Suprapubic skin (tissue), 4 donors: ENCODE results near the gene ZFYVE26. TPM values are rescaled to one million over a fixed set of nuclear protein-coding genes. Genes with fewer than 3 reads are reported as not detected.
"Not testable (repeated sequence)": the region's sequence is repeated elsewhere in the genome, so short reads cannot be mapped to it uniquely, and the experiment has no call there.

ENCODE experiments used
- DNase-seq, 2 donors: peaks; one replicate each; pipeline ENCODE4 v3.0.0-alpha.2; 2019; ENCODE audit warnings: low spot score in 2 of 2
- H3K27ac ChIP-seq: fragments of 200-600 bp; sonication (generic); one replicate; pipeline ENCODE4 v1.5.1; 2019
- H3K27me3 ChIP-seq: fragments of 200-600 bp; sonication (generic); one replicate; pipeline ENCODE4 v1.5.1; 2019
- H3K36me3 ChIP-seq: fragments of 200-600 bp; sonication (generic); one replicate; pipeline ENCODE4 v1.5.1; 2019
- H3K4me1 ChIP-seq: fragments of 200-600 bp; sonication (generic); one replicate; pipeline ENCODE4 v1.5.1; 2019
- H3K4me3 ChIP-seq: fragments of 200-600 bp; sonication (generic); one replicate; pipeline ENCODE4 v1.5.1; 2019; ENCODE audit warnings: mild to moderate bottlenecking
- H3K9me3 ChIP-seq: fragments of 200-600 bp; sonication (generic); one replicate; pipeline ENCODE4 v1.5.1; 2019
- CTCF ChIP-seq, 2 donors: fragments of 200-600 bp in 1 of 2; fragments of 450-650 bp in 1 of 2; sonication (generic) in 1 of 2; IDR thresholded peaks; one replicate each; pipeline ENCODE4 v1.5.1; 2016 to 2019; ENCODE audit warnings: antibody characterized with exemption in 2 of 2, mild to moderate bottlenecking in 1 of 2, moderate library complexity in 1 of 2
- EP300 ChIP-seq: sonication (generic); formaldehyde crosslinking; IDR thresholded peaks from one replicate; pipeline ENCODE4 v1.6.1; 2017; ENCODE audit warnings: antibody characterized with exemption
- POLR2A ChIP-seq, 2 donors: fragments of 450-650 bp; IDR thresholded peaks; one replicate each; pipeline ENCODE4 v1.6.1; 2017; ENCODE audit warnings: antibody characterized with exemption in 2 of 2, mild to moderate bottlenecking in 2 of 2, moderate library complexity in 2 of 2
- POLR2AphosphoS5 ChIP-seq, 3 donors: sonication (generic); formaldehyde crosslinking; IDR thresholded peaks; one replicate each; pipeline ENCODE4 v1.6.1; 2017; ENCODE audit warnings: antibody characterized with exemption in 3 of 3
- WGBS: methylation state at CpG from one replicate; pipeline ENCODE4 v1.1.5; 2018; 5-methylcytosine and 5-hydroxymethylcytosine counted together
- total RNA-seq, 4 donors: library from RNA; depleted of rRNA; stranded (reverse); fragments of >200 nt; gene quantifications; one replicate each; pipeline ENCODE4 v1.1.0, GENCODE V29; 2016

ZFYVE26 gene
- total RNA-seq, 4 donors from 2014 or later: 20.9 to 81.6 (median 40.9) TPM

GRCh38 chr14:67703997-67704396 lies 112.4 kb downstream of the ZFYVE26 start:
- 42% methylated on average over 3 of the region's 3 CpGs for WGBS
- no peak for TF ChIP-seq EP300
- TF ChIP-seq CTCF (IDR thresholded peaks at IDR 0.05): no peak
- no peak for TF ChIP-seq POLR2AphosphoS5 (IDR thresholded peaks at IDR 0.05)
- TF ChIP-seq POLR2A (IDR thresholded peaks at IDR 0.05): no peak
- no peaks in the 10 kb centered on the region for H3K9me3 ChIP-seq
- H3K36me3 ChIP-seq: no peaks in the 10 kb centered on the region
- no peak for DNase-seq
- peaks cover 3% of the 10 kb centered on the region for H3K4me1 ChIP-seq
- no peak overlapping the region for H3K27ac ChIP-seq
- no peak overlapping the region for H3K4me3 ChIP-seq
- H3K27me3 ChIP-seq: no peaks in the 10 kb centered on the region

- H3K27ac ChIP-seq, H3K4me3 ChIP-seq, H3K9me3 ChIP-seq, H3K36me3 ChIP-seq, H3K4me1 ChIP-seq, DNase-seq, H3K27me3 ChIP-seq: not testable (repeated sequence)
- 70% methylated on average over 8 of the region's 8 CpGs for WGBS
These were observed 114.9 kb downstream of the ZFYVE26 start, which contains the start of gene RDH12 for GRCh38 chr14:67701492-67701891. Gene RDH12 (plus strand): TSS chr14:67701886. CDS start chr14:67722643, 20,757 bp downstream.

GRCh38 chr14:67698179-67698578 lies 118.2 kb downstream of the ZFYVE26 start:
- no peak overlapping the region for H3K27ac ChIP-seq
- TF ChIP-seq POLR2A (IDR thresholded peaks at IDR 0.05) (no peak), POLR2AphosphoS5 (IDR thresholded peaks at IDR 0.05) (no peak), CTCF (IDR thresholded peaks at IDR 0.05) (no peak), EP300 (no peak)
- H3K4me1 ChIP-seq: peaks cover 9% of the 10 kb centered on the region
- no peak for DNase-seq
- H3K4me3 ChIP-seq: no peak overlapping the region
- no peaks in the 10 kb centered on the region for H3K9me3 ChIP-seq
- no peaks in the 10 kb centered on the region for H3K27me3 ChIP-seq
- 79% methylated on average over 1 of the region's 1 CpG for WGBS
- no peaks in the 10 kb centered on the region for H3K36me3 ChIP-seq

GRCh38 chr14:67697006-67697405 lies 119.4 kb downstream of the ZFYVE26 start:
- Histone ChIP-seq H3K4me3 (no peak overlapping the region), H3K9me3 (no peaks in the 10 kb centered on the region), H3K4me1 (peaks cover 9% of the 10 kb centered on the region), H3K27me3 (no peaks in the 10 kb centered on the region), H3K27ac (peak overlapping the region; percentile 30), H3K36me3 (no peaks in the 10 kb centered on the region)
- TF ChIP-seq POLR2AphosphoS5 (IDR thresholded peaks at IDR 0.05): no peak
- no peak for TF ChIP-seq CTCF (IDR thresholded peaks at IDR 0.05)
- no peak for TF ChIP-seq POLR2A (IDR thresholded peaks at IDR 0.05)
- TF ChIP-seq EP300: no peak
- no peak for DNase-seq
- WGBS: 75% methylated on average over 4 of the region's 4 CpGs

Other genes with a start within 250 kb of the ZFYVE26 start
- 10 to 100 TPM; 29.6 to 50.5 (median 36.4) TPM for gene PIGH, start 216.3 kb downstream of the ZFYVE26 start, total RNA-seq
- gene ARG2, start 196.7 kb downstream of the ZFYVE26 start, total RNA-seq: 1 to 10 TPM; 3.5 to 9.6 (median 5.4) TPM
- gene VTI1B, start 142.0 kb downstream of the ZFYVE26 start, total RNA-seq: 10 to 100 TPM; 48.4 to 61.1 (median 56.2) TPM
- 10 to 100 TPM; 39.3 to 70.2 (median 58.8) TPM for gene RDH11, start 120.8 kb downstream of the ZFYVE26 start, total RNA-seq
- 10 to 100 TPM; 27.3 to 99.8 (median 81.8) TPM for gene RDH12, start 114.7 kb downstream of the ZFYVE26 start, total RNA-seq
- 10 to 100 TPM; 19.6 to 39.7 (median 25.4) TPM for gene RAD51B, start 3.2 kb upstream of the ZFYVE26 start, total RNA-seq